K562 (cell line): ENCODE measurements around the gene SPATC1L. TPM values are rescaled to one million over a fixed set of nuclear protein-coding genes. Genes with fewer than 3 reads are reported as not detected.
A peak's percentile ranks its signal among the peaks of the same experiment; 100 is the strongest.

Experiments
- ATAC-seq: fragments of 200-7000 bp; cut with Tn5 transposase; 3 replicates; pipeline ENCODE4 v1.9.1; 2020; ENCODE audit warnings: moderate library complexity
- BruUV-seq: library from RNA; stranded (reverse); fragments of 400-500 nt; replicated peaks from 2 replicates; lab custom pipeline; 2021; lab: Mats Ljungman, UMichigan
- CTCF ChIA-PET: fragments of 300-600 bp; formaldehyde crosslinking; extraction: SDS; loops from one replicate; lab custom pipeline; 2021; ENCODE audit warnings: low intra/inter-chr PET ratio; lab: Yijun Ruan, JAX
- POLR2A ChIA-PET: fragments of 300-600, 350-650 bp; sonication (Branson Sonifier 250); formaldehyde crosslinking; extraction: SDS; loops from one replicate; lab custom pipeline; 2021; ENCODE audit warnings: antibody characterized with exemption, inconsistent platforms; lab: Yijun Ruan, JAX
- DNase-seq, 4 experiments: peaks; one replicate each; pipeline versions ENCODE4 v3.0.0 to v3.0.0-alpha.2; 2011 to 2018; ENCODE audit warnings: low spot score in 3 of 4, mixed read lengths in 3 of 4; ENCODE audit errors: extremely low read depth in 1 of 4
- FAIRE-seq: peaks from 2 replicates; lab custom pipeline; 2011; peaks lifted over from hg19 to GRCh38; lab: Jason Lieb, UNC
- H2AFZ ChIP-seq: 2 replicates; pipeline ENCODE4 v1.6.0; 2011; ENCODE audit warnings: low read depth, low read length, control low read depth, inconsistent platforms
- H3K27ac ChIP-seq: fragments of 200-600 bp; 3 replicates; pipeline ENCODE4 v1.8.0; 2011; ENCODE audit warnings: low read depth, mild to moderate bottlenecking, control low read depth, inconsistent platforms, low read length, moderate library complexity, mixed read lengths; ENCODE audit errors: extremely low read depth
- H3K27me3 ChIP-seq, 2 experiments: fragments of 300-600 bp in 1 of 2; 2 replicates in 1 of 2; 3 replicates in 1 of 2; pipeline versions ENCODE4 v1.6.0 to v1.8.0; 2011; ENCODE audit warnings: inconsistent platforms in 2 of 2, low read length in 2 of 2, mild to moderate bottlenecking in 1 of 2, mixed read lengths in 1 of 2, moderate library complexity in 1 of 2; ENCODE audit not compliant: control insufficient read depth in 2 of 2, insufficient read depth in 2 of 2
- H3K36me3 ChIP-seq: fragments of 300-600 bp; 3 replicates; pipeline ENCODE4 v1.8.0; 2011; ENCODE audit warnings: mild to moderate bottlenecking, low read length, inconsistent platforms; ENCODE audit not compliant: control insufficient read depth, insufficient read depth
- H3K4me1 ChIP-seq, 2 experiments: fragments of 200-600 bp in 1 of 2; replicated peaks in 1 of 2; 2 replicates in 1 of 2; 3 replicates in 1 of 2; pipeline versions ENCODE4 v1.5.1 to v1.8.0; 2011; ENCODE audit warnings: inconsistent platforms in 2 of 2, low read length in 2 of 2, mild to moderate bottlenecking in 1 of 2, mixed read lengths in 1 of 2, moderate library complexity in 1 of 2; ENCODE audit not compliant: control insufficient read depth in 2 of 2, insufficient read depth in 2 of 2
- H3K4me2 ChIP-seq: 2 replicates; pipeline ENCODE4 v1.6.1; 2011; ENCODE audit warnings: low read length, control low read depth, inconsistent platforms, mixed read lengths; ENCODE audit not compliant: insufficient read depth
- H3K4me3 ChIP-seq: fragments of 200-600 bp; sonication (generic), shearing (Covaris generic); 2 replicates; pipeline ENCODE4 v1.5.1; 2016; ENCODE audit warnings: control low read depth, inconsistent platforms
- H3K79me2 ChIP-seq: fragments of 200-600 bp; 3 replicates; pipeline ENCODE4 v1.8.0; 2011; ENCODE audit warnings: low read length, inconsistent platforms; ENCODE audit not compliant: control insufficient read depth, insufficient read depth
- H3K9ac ChIP-seq, 2 experiments: 2 replicates each; pipeline versions ENCODE4 v1.6.0 to v1.6.1; 2011; ENCODE audit warnings: low read depth in 2 of 2, low read length in 2 of 2, control low read depth in 1 of 2, inconsistent platforms in 1 of 2, mild to moderate bottlenecking in 1 of 2, mixed read lengths in 1 of 2; ENCODE audit not compliant: insufficient read depth in 1 of 2
- H3K9me1 ChIP-seq: one replicate; pipeline ENCODE4 v1.6.0; 2011; ENCODE audit warnings: inconsistent platforms, mild to moderate bottlenecking, low read length, moderate library complexity; ENCODE audit not compliant: control insufficient read depth, insufficient read depth
- H3K9me3 ChIP-seq: replicated peaks from 2 replicates; pipeline ENCODE4 v1.5.1; 2011; ENCODE audit warnings: low read depth, low read length, inconsistent platforms; ENCODE audit not compliant: control insufficient read depth, insufficient read depth
- H4K20me1 ChIP-seq: replicated peaks from 2 replicates; pipeline ENCODE4 v1.6.1; 2011; ENCODE audit warnings: low read length, inconsistent platforms, mixed read lengths; ENCODE audit not compliant: control insufficient read depth, insufficient read depth
- HMG20A ChIP-seq: fragments of 450-650 bp; formaldehyde crosslinking; conservative IDR thresholded peaks from 2 replicates; pipeline ENCODE4 v1.4.0; 2020; ENCODE audit warnings: mild to moderate bottlenecking, mixed read lengths
- NELFE ChIP-seq: IDR thresholded peaks from 2 replicates; pipeline ENCODE4 v1.6.1; 2011; ENCODE audit warnings: mild to moderate bottlenecking; ENCODE audit not compliant: insufficient read depth, insufficient read length
- NR4A1 ChIP-seq, 2 experiments: fragments of 250-450 bp in 1 of 2; fragments of 450-650 bp in 1 of 2; sonication (Bioruptor Pico) in 1 of 2; IDR thresholded peaks; 2 replicates each; pipeline versions ENCODE4 v1.4.0 to v1.6.1; 2016 to 2020; ENCODE audit warnings: mild to moderate bottlenecking in 2 of 2, missing compliant biosample characterization in 1 of 2, missing genetic modification characterization in 1 of 2, moderate library complexity in 1 of 2
- POLR2G ChIP-seq: fragments of 200-400 bp; formaldehyde crosslinking; IDR thresholded peaks from 2 replicates; pipeline ENCODE4 v1.6.1; 2017; ENCODE audit warnings: low read depth, mild to moderate bottlenecking, antibody characterized with exemption, low read length, moderate library complexity
- WGBS: fragments of 100-300 bp; shearing (Covaris generic); methylation state at CpG from one replicate; pipeline ENCODE4 v1.1.6; 2016; ENCODE audit warnings: low coverage, mixed read lengths; ENCODE audit not compliant: insufficient coverage; ENCODE audit errors: missing lambda C conversion rate; 5-methylcytosine and 5-hydroxymethylcytosine counted together
- in situ Hi-C: fragments of 300-500 bp; cut with MboI; formaldehyde crosslinking; loops from 4 replicates; pipeline ENCODE4 v1.15.0; 2018; ENCODE audit warnings: inconsistent platforms, mixed read lengths
- intact Hi-C: fragments of 100-400 bp; cut with micrococcal nuclease; formaldehyde crosslinking; loops from 2 replicates; pipeline ENCODE4 v1.14.2; 2022
- polyA plus RNA-seq, 8 experiments: library from polyadenylated mRNA; depleted of rRNA in 4 of 8; stranded (reverse) in 5 of 8; unstranded in 3 of 8; fragments of >200 nt; fragmentation: Nextera tagmentation in 2 of 8; fragmentation: Illumina TruSeq in 1 of 8; extraction: Ambion mirVana in 2 of 8; extraction: Trizol in 1 of 8; gene quantifications; 2 replicates each; pipeline versions ENCODE4 v1.2.1 to v1.2.3, GENCODE V29; 2011 to 2014; ENCODE audit warnings: inconsistent platforms in 1 of 8, missing spikeins in 1 of 8
- total RNA-seq, 7 experiments: library from RNA; depleted of rRNA in 6 of 7; stranded (reverse); fragments of >200 nt in 6 of 7; fragmentation: Illumina TruSeq in 2 of 7; extraction: Trizol in 2 of 7; gene quantifications; 2 replicates each; pipeline versions ENCODE4 v1.2.1 to v1.2.3, GENCODE V29; 2011 to 2021; ENCODE audit warnings: low replicate concordance in 1 of 7
- TF ChIP-seq, protein P1 (sequence below): sonication (generic); formaldehyde crosslinking; IDR thresholded peaks from 2 replicates; pipeline ENCODE4 v1.8.1; 2023; ENCODE audit warnings: mild to moderate bottlenecking, missing genetic modification reagents
- TF ChIP-seq, protein P2 (sequence below): sonication (generic); IDR thresholded peaks from 2 replicates; pipeline ENCODE4 v1.6.1; 2016

SPATC1L gene
- total and polyA plus RNA-seq, 9 of the 15 experiments (the other 6 are each of a cell fraction or from before 2014, with no cell fraction given) = 0.14 to 121 (median 34.0) TPM; not detected in 1

DNA sequence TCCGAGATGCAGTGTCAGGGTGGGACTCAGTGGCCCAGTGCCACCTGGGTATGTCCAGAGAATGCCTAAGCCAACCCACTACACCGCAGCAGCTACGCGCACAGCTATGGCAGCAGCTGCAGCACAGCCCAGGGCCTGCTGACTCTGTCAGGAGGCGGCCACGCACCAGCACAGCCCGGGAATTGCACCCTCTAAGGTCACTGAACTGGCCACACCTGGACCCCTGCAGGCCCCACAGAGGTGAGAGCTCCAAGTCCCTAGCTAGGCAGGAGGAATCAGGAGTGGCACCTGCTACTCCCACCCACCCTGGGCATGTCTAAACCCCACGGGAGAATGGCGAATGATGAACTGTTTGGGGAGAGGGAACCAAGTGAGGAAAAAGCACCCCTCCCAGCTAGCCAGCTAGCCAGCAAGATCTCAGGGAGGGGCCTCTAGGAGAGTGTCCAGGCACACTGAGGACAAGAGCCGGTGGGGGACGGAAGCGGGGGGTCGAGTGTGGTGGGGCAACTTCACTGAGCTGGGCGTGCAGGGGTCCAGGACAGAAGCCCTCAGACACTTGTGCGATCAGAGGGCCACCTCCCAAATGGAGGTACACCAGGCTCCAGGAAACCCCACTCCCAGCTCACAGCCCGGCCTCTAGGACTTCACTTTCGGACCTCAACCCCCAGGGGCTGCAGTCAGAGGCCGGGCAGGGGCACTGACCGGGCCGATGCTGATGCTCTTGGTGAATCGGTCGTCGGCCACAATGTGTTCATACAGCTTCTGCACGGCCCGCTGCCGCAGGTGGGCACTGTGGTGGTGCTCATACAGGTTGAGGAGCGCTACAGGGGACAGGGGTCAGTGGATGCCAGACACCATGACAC lies 30.4 kb upstream of the SPATC1L start:
- H2AFZ ChIP-seq = no peak overlapping the region
- in situ Hi-C loops (no loop called here), intact Hi-C loops (no loop called here)
- H3K4me3 ChIP-seq = no peak overlapping the region
- no peak overlapping the region for H3K27ac ChIP-seq
- no peak for TF ChIP-seq HMG20A (CRISPR knock-in tag)
- TF ChIP-seq NR4A1 (CRISPR knock-in tag; IDR thresholded peaks at IDR 0.05) = no peak
- no peak for TF ChIP-seq NR4A1 (tag; IDR thresholded peaks at IDR 0.05)
- TF ChIP-seq, protein P1, sequence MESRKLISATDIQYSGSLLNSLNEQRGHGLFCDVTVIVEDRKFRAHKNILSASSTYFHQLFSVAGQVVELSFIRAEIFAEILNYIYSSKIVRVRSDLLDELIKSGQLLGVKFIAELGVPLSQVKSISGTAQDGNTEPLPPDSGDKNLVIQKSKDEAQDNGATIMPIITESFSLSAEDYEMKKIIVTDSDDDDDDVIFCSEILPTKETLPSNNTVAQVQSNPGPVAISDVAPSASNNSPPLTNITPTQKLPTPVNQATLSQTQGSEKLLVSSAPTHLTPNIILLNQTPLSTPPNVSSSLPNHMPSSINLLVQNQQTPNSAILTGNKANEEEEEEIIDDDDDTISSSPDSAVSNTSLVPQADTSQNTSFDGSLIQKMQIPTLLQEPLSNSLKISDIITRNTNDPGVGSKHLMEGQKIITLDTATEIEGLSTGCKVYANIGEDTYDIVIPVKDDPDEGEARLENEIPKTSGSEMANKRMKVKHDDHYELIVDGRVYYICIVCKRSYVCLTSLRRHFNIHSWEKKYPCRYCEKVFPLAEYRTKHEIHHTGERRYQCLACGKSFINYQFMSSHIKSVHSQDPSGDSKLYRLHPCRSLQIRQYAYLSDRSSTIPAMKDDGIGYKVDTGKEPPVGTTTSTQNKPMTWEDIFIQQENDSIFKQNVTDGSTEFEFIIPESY = no peak
- TF ChIP-seq, protein P2, sequence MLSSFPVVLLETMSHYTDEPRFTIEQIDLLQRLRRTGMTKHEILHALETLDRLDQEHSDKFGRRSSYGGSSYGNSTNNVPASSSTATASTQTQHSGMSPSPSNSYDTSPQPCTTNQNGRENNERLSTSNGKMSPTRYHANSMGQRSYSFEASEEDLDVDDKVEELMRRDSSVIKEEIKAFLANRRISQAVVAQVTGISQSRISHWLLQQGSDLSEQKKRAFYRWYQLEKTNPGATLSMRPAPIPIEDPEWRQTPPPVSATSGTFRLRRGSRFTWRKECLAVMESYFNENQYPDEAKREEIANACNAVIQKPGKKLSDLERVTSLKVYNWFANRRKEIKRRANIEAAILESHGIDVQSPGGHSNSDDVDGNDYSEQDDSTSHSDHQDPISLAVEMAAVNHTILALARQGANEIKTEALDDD = no peak
- TF ChIP-seq POLR2G = 0 out of 2 replicates have a peak, but pooled peaks have one; percentile 30
- TF ChIP-seq NELFE = no peak
- ATAC-seq (no peak), FAIRE-seq (no peak), DNase-seq (no peak)
- ChIA-PET CTCF (no interaction called here), POLR2A (interaction anchor here (0.6 to 0.7 kb wide), 4 partner anchors 13 to 118 kb away, joined by 3 to 4 read pairs (median 3); no protein-coding TSS in a partner anchor)
- no peaks in the 10 kb centered on the region for H3K9me3 ChIP-seq
- H3K4me1 ChIP-seq = peaks cover 0 to 24% of the 10 kb centered on the region in 2 experiments; a peak in 1 of 5 replicates
- no peaks in the 10 kb centered on the region for H3K9me1 ChIP-seq
- peaks cover 83% of the 10 kb centered on the region; the same call in 2 of the 3 replicates for H3K36me3 ChIP-seq
- no peaks in the 10 kb centered on the region for H3K27me3 ChIP-seq
- no peaks in the 10 kb centered on the region for H3K79me2 ChIP-seq
- no peak overlapping the region for H3K4me2 ChIP-seq
- BruUV-seq = no TSS peak
- no peak overlapping the region for H3K9ac ChIP-seq
- 93% methylated on average over 26 of the region's 27 CpGs for WGBS
- H4K20me1 ChIP-seq = peaks cover 3% of the 10 kb centered on the region; the same call in 1 of the 2 replicates
